ENCODE results near the gene ACTMAP. TPM values are rescaled to one million over a fixed set of nuclear protein-coding genes. Genes with fewer than 3 reads are reported as not detected.

ACTMAP gene
- total RNA-seq, 1 experiment from 2014 or later = 28.0 TPM

DNA sequence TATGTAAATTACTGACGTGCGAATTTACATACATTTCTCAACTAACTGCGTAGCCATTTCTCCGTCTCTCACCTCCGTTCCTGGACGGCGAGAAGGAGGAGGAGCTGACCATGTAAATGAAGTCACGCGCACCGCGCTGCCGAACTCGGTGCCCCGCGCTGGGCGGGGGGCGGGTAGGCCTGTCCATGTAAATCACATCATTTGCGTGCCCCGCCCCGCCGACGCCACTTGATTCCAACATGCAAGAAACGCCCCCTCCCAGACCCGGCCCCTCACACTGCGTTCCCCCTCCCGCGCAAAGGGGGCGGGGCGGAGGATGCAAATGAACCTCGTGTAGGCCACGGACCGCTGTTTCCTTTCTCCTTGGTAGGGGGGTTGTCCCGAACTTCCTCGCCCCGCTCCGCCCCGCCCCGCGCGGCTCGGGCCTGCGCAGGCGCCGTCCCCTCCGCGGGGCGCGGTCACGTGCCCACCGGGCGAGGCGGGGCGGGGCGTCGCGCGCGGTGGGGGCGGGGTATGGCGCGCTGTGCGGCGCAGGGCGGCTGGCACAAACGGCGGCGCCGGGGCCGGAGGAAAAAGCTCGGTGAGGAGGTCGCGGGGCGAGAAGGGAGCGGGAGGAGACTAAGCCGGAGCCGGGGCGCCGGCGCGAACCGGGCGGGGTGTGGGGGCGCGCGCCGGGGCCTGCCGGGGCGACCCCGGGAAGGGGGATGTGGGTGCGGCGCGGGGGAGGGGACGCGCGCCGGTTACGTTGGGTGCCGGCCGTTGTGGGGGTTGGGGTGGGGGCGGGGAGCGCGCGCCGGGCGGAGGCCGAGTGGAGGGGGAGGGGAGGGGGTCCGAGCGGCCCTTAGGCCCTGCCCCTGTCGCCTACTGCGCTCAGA is 48.6 kb upstream of the ACTMAP start, which contains the start of gene EGLN2:
Gene EGLN2, plus strand, starts transcription at position 509 of the 875 bp plus-strand sequence. CDS start 1,382 bp downstream, outside the sequence.
- Mint-ChIP-seq H3K9me3 (ENCODE audit: unreplicated experiment) (no peaks in the 10 kb centered on the region), H3K27ac (ENCODE audit: unreplicated experiment) (peak within 1 kb of the TSS; percentile 96), H3K4me1 (ENCODE audit: low read depth, unreplicated experiment) (peaks cover 11% of the 10 kb centered on the region), H3K4me3 (ENCODE audit: unreplicated experiment) (peak within 1 kb of the TSS; percentile 100), H3K36me3 (ENCODE audit: insufficient read depth, unreplicated experiment) (peaks cover 56% of the 10 kb centered on the region), H3K27me3 (ENCODE audit: insufficient read depth, unreplicated experiment) (no peaks in the 10 kb centered on the region)
- H3K27me3 ChIP-seq (replicated peaks; ENCODE audit: control insufficient read depth, insufficient read depth, low read length) = no peaks in the 10 kb centered on the region
- POLR2A ChIA-PET = interaction anchor here (0.6 to 2.8 kb wide), 9 partner anchors 9 to 108 kb away, joined by 3 to 39 read pairs (median 3); partner anchors contain the start of genes ACTMAP, COQ8B, ITPKC and RAB4B
- no peaks in the 10 kb centered on the region for H3K9me3 ChIP-seq
- CTCF ChIA-PET = interaction anchor here (0.5 to 1.9 kb wide), 15 partner anchors 8 to 405 kb away, joined by 3 to 49 read pairs (median 4); partner anchors contain the start of genes ACTMAP, RAB4B and SNRPA
- intact Hi-C loops (cut with micrococcal nuclease; ENCODE audit: unreplicated experiment) = loop anchor here (1.0 to 2.0 kb wide), 5 partner anchors 21 to 466 kb away; partner anchors contain the start of genes ACTMAP, COQ8B, HNRNPUL1 and ITPKC
- H3K4me1 ChIP-seq = peaks cover 15% of the 10 kb centered on the region
- peak within 1 kb of the TSS; percentile 97 for H3K4me3 ChIP-seq (ENCODE audit: low read depth, low read length)
- no TSS peak for BruUV-seq (replicated peaks)
- DNase-seq = peak; percentile 100
- TF ChIP-seq, protein P1, sequence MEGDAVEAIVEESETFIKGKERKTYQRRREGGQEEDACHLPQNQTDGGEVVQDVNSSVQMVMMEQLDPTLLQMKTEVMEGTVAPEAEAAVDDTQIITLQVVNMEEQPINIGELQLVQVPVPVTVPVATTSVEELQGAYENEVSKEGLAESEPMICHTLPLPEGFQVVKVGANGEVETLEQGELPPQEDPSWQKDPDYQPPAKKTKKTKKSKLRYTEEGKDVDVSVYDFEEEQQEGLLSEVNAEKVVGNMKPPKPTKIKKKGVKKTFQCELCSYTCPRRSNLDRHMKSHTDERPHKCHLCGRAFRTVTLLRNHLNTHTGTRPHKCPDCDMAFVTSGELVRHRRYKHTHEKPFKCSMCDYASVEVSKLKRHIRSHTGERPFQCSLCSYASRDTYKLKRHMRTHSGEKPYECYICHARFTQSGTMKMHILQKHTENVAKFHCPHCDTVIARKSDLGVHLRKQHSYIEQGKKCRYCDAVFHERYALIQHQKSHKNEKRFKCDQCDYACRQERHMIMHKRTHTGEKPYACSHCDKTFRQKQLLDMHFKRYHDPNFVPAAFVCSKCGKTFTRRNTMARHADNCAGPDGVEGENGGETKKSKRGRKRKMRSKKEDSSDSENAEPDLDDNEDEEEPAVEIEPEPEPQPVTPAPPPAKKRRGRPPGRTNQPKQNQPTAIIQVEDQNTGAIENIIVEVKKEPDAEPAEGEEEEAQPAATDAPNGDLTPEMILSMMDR (IDR thresholded peaks at IDR 0.05; ENCODE audit: insufficient read depth in 1 of 2, low read depth in 1 of 2, low read length in 1 of 2, severe bottlenecking in 1 of 2, unreplicated experiment in 1 of 2) = no peak
- H3K36me3 ChIP-seq (ENCODE audit: control insufficient read depth, insufficient read depth, low read length) = peaks cover 15% of the 10 kb centered on the region

DNA sequence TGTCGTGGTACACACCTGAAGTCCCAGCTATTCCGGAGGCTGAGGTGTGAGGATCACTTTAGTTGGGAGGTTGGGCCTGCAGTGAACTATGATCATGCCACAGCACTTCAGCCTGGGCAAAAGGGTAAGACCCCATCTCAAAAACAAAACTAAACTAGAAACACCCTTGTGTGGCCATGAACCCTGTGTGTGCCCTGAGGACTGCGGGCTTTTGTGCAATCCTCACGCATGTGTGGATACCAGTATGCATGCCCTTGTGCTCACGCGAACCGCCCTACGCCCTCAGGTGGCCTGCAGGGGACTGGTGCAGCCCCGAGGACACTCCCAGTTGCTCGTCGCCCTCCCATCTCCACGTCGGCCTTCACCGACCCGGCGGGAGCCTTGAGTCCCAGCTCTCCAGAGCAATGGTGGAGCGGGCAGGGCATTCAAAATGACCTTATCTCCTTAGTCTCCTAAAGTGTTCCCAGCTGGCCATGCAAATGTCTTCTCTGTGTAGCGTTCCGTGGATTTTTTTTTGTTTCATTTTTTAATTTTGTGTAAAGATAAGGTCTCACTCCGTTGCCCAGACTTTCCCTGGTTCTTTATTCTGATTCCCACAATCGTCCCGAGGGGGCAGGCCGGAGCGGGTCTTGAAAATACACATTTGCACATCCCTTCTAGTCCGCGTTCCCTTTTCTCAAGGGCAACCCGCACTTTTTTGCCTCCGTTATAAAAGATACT is 47.8 kb upstream of the ACTMAP start:
- peak overlapping the region; percentile 96 for H3K27ac Mint-ChIP-seq (ENCODE audit: unreplicated experiment)
- ChIA-PET CTCF (interaction anchor here (0.6 to 1.9 kb wide), 14 partner anchors 9 to 346 kb away, joined by 3 to 49 read pairs (median 4); partner anchors contain the start of genes ACTMAP, RAB4B and SNRPA), POLR2A (interaction anchor here (0.6 to 2.8 kb wide), 9 partner anchors 10 to 107 kb away, joined by 3 to 39 read pairs (median 3); partner anchors contain the start of genes ACTMAP, COQ8B, ITPKC and RAB4B)
- Histone ChIP-seq H3K4me3 (ENCODE audit: low read depth, low read length) (peak overlapping the region; percentile 50), H3K9me3 (no peaks in the 10 kb centered on the region), H3K4me1 (peaks cover 15% of the 10 kb centered on the region), H3K36me3 (ENCODE audit: control insufficient read depth, insufficient read depth, low read length) (peaks cover 15% of the 10 kb centered on the region), H3K27me3 (replicated peaks; ENCODE audit: control insufficient read depth, insufficient read depth, low read length) (no peaks in the 10 kb centered on the region)
- H3K27me3 Mint-ChIP-seq (ENCODE audit: insufficient read depth, unreplicated experiment) = no peaks in the 10 kb centered on the region
- peaks cover 10% of the 10 kb centered on the region for H3K4me1 Mint-ChIP-seq (ENCODE audit: low read depth, unreplicated experiment)
- peak overlapping the region; percentile 100 for H3K4me3 Mint-ChIP-seq (ENCODE audit: unreplicated experiment)
- intact Hi-C loops (cut with micrococcal nuclease; ENCODE audit: unreplicated experiment) = loop anchor here (1.0 to 2.0 kb wide), 5 partner anchors 20 to 467 kb away; partner anchors contain the start of genes ACTMAP, COQ8B, HNRNPUL1 and ITPKC
- TSS peak; percentile 96 for BruUV-seq (replicated peaks)
- peaks cover 48% of the 10 kb centered on the region for H3K36me3 Mint-ChIP-seq (ENCODE audit: insufficient read depth, unreplicated experiment)
- TF ChIP-seq, protein P1 (IDR thresholded peaks at IDR 0.05; ENCODE audit: insufficient read depth in 1 of 2, low read depth in 1 of 2, low read length in 1 of 2, severe bottlenecking in 1 of 2, unreplicated experiment in 1 of 2) = peak; percentile 57 to 63
- H3K9me3 Mint-ChIP-seq (ENCODE audit: unreplicated experiment) = no peaks in the 10 kb centered on the region
- DNase-seq = peak; percentile 90 to 92

All from Caco-2 (cell line).